T-cell (primary cell): Measurements from ENCODE around the gene NAPG. TPM values are rescaled to one million over a fixed set of nuclear protein-coding genes. Genes with fewer than 3 reads are reported as not detected.

Experiments
- ATAC-seq, 4 experiments: fragments of 200-7000 bp in 3 of 4; fragments of 150-1000 bp in 1 of 4; cut with Tn5 transposase; replicated peaks in 1 of 4; 1 replicate in 3 of 4; 2 replicates in 1 of 4; pipeline ENCODE4 v1.10.0; 2021; ENCODE audit warnings: moderate library complexity in 3 of 4, mild to moderate bottlenecking in 2 of 4, moderate number of reproducible peaks in 1 of 4
- CTCF ChIA-PET, 2 donors: fragments of 300-600 bp; sonication (Branson Sonifier 250); formaldehyde crosslinking; loops; one replicate each; lab custom pipeline; 2022; ENCODE audit warnings: antibody characterized with exemption in 2 of 2; lab: Charles Lee
- POLR2A ChIA-PET, 2 donors: fragments of 300-600 bp; sonication (Branson Sonifier 250); formaldehyde crosslinking; loops; one replicate each; lab custom pipeline; 2022; ENCODE audit warnings: antibody characterized with exemption in 2 of 2; lab: Charles Lee
- DNase-seq, 35 experiments: peaks; one replicate each; pipeline versions ENCODE4 v3.0.0 to v3.0.0-alpha.2; 2013 to 2023
- H3K27ac ChIP-seq: one replicate; pipeline ENCODE4 v1.5.1; 2013; ENCODE audit warnings: low read length
- H3K27me3 ChIP-seq, 2 experiments: replicated peaks in 1 of 2; 1 replicate in 1 of 2; 2 replicates in 1 of 2; pipeline versions ENCODE4 v1.6.1 to v1.7.0; 2013; ENCODE audit warnings: low read length in 1 of 2, mixed read lengths in 1 of 2; ENCODE audit not compliant: control insufficient read depth in 2 of 2, insufficient read depth in 2 of 2; ENCODE audit errors: extremely low read depth in 1 of 2
- H3K36me3 ChIP-seq, 2 donors: 1 replicate in 1 of 2; 2 replicates in 1 of 2; pipeline versions ENCODE4 v1.6.1 to v1.7.0; 2013; ENCODE audit warnings: low read length in 1 of 2; ENCODE audit not compliant: control insufficient read depth in 2 of 2, insufficient read depth in 1 of 2; ENCODE audit errors: extremely low read depth in 1 of 2
- H3K4me1 ChIP-seq, 2 experiments: 1 replicate in 1 of 2; 2 replicates in 1 of 2; pipeline versions ENCODE4 v1.6.1 to v1.7.0; 2013; ENCODE audit warnings: low read length in 2 of 2, mixed read lengths in 1 of 2; ENCODE audit not compliant: insufficient read depth in 2 of 2, control insufficient read depth in 1 of 2; ENCODE audit errors: extremely low read depth in 1 of 2
- H3K4me3 ChIP-seq, 2 donors: 1 replicate in 1 of 2; 2 replicates in 1 of 2; pipeline versions ENCODE4 v1.5.1 to v1.7.0; 2013; ENCODE audit warnings: mild to moderate bottlenecking in 2 of 2, low read length in 1 of 2, moderate library complexity in 1 of 2; ENCODE audit not compliant: control insufficient read depth in 1 of 2; ENCODE audit errors: extremely low read depth in 1 of 2
- H3K9me3 ChIP-seq: 2 replicates; pipeline ENCODE4 v1.7.0; 2013
- H3K27ac Mint-ChIP-seq, 2 donors: one replicate each; pipeline ENCODE4 v1.8.0; 2020 to 2021; ENCODE audit warnings: mild to moderate bottlenecking in 2 of 2, mixed read lengths in 2 of 2
- H3K27me3 Mint-ChIP-seq, 2 donors: one replicate each; pipeline ENCODE4 v1.8.0; 2021 to 2022; ENCODE audit warnings: mixed read lengths in 2 of 2
- H3K36me3 Mint-ChIP-seq: one replicate; pipeline ENCODE4 v1.8.0; 2021; ENCODE audit warnings: mixed read lengths
- H3K4me1 Mint-ChIP-seq, 3 donors: one replicate each; pipeline ENCODE4 v1.8.0; 2020 to 2022; ENCODE audit warnings: mixed read lengths in 3 of 3, mild to moderate bottlenecking in 1 of 3
- H3K4me3 Mint-ChIP-seq, 3 donors: one replicate each; pipeline ENCODE4 v1.8.0; 2020 to 2022; ENCODE audit warnings: mild to moderate bottlenecking in 3 of 3, mixed read lengths in 3 of 3, moderate library complexity in 3 of 3
- H3K9me3 Mint-ChIP-seq, 3 donors: one replicate each; pipeline ENCODE4 v1.8.0; 2020 to 2022; ENCODE audit warnings: mixed read lengths in 3 of 3
- WGBS: methylation state at CpG from one replicate; pipeline ENCODE4 v1.1.5; 2013; ENCODE audit warnings: missing lambda C conversion rate; ENCODE audit not compliant: insufficient coverage; 5-methylcytosine and 5-hydroxymethylcytosine counted together
- total RNA-seq, 35 experiments: library from RNA in 6 of 35; stranded (reverse) in 6 of 35; fragments of 120-200 nt in 1 of 35; gene quantifications; one replicate each; pipeline versions ENCODE4 v1.2.1 to v1.2.4 and lab custom pipeline; 2013 to 2026

NAPG gene
- total RNA-seq, 5 donors from 2014 or later (not counting 1 experiment from before 2014, with no cell fraction given) = 22.6 to 33.4 (median 28.0) TPM

DNA sequence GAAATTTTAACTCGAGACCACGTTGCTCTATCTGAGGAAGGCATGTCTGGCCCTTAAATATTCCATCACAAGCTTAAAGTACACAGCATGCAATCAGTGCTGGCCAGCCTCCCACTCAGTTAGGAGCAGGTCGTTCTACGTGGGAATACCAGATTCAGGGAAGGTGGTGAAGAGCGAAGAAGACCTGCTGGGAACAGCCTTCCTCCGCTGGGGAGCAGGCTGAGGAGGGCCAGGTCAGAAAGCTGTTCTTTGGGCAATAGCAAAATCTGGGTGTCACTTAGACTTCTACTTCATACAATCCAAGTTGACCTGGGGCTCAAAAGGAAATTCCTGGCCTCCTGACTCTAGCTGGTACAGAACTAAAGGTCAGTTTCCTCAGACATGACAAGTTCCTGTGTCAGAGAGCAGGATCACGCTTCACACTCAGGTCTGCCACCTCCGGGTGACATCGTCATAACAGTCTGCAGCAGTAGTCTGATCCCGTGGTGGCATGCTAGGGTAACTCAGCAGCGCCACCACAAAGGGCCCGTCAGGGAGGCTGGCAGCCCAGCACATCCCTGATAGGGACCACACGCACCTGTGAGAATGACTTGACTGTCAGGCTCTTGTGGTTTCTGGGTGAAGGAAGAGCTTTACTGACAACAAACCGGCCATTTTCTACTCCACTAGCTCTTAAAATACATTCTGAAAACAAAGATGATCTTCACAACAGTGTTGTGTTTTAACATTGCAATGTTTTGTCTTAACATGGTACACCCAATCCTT is 35.2 kb upstream of the NAPG start:
- Mint-ChIP-seq H3K4me3 (no peak overlapping the region), H3K9me3 (no peaks in the 10 kb centered on the region), H3K27ac (peak overlapping the region in 1 of 2 donors; percentile 70), H3K27me3 (peaks cover 0 to under 1% of the 10 kb centered on the region in 2 donors), H3K36me3 (no peaks in the 10 kb centered on the region), H3K4me1 (peaks cover 9 to 12% (median 10%) of the 10 kb centered on the region in 3 donors)
- Histone ChIP-seq H3K4me1 (peaks cover 3 to 7% of the 10 kb centered on the region in 2 experiments), H3K27ac (no peak overlapping the region), H3K36me3 (no peaks in the 10 kb centered on the region), H3K4me3 (no peak overlapping the region), H3K9me3 (no peaks in the 10 kb centered on the region), H3K27me3 (peaks cover 0 to 3% of the 10 kb centered on the region in 2 experiments)
- ChIA-PET POLR2A (interaction anchor here in 1 of 2 donors (0.6 kb wide), 1 partner anchor 1180 kb away, joined by 3 read pairs; no protein-coding TSS in a partner anchor), CTCF (interaction anchor here (0.7 to 1.8 kb wide), 4 partner anchors 12 to 190 kb away, joined by 3 to 6 read pairs (median 4); partner anchors contain the start of gene NAPG (in 1 of the 2))
- 52% methylated on average over 10 of the region's 14 CpGs for WGBS
- ATAC-seq (peak; percentile 91 to 100 (median 98)), DNase-seq (peak; percentile 18 to 76 (median 53))

GRCh38 chr18:10495936-10496335 is 29.9 kb upstream of the NAPG start:
- peaks cover 0 to 9% of the 10 kb centered on the region in 2 donors for H3K27me3 Mint-ChIP-seq
- ChIA-PET CTCF (no interaction called here), POLR2A (no interaction called here)
- H3K36me3 Mint-ChIP-seq = no peaks in the 10 kb centered on the region
- Histone ChIP-seq H3K4me3 (no peak overlapping the region), H3K27me3 (peaks cover 0 to 2% of the 10 kb centered on the region in 2 experiments), H3K36me3 (no peaks in the 10 kb centered on the region), H3K9me3 (no peaks in the 10 kb centered on the region), H3K27ac (no peak overlapping the region), H3K4me1 (peaks cover 0 to 8% of the 10 kb centered on the region in 2 experiments)
- peaks cover 0 to 3% (median 0%) of the 10 kb centered on the region in 3 donors for H3K9me3 Mint-ChIP-seq
- WGBS = no CpG with 5 or more reads among the region's 2 CpGs
- ATAC-seq (no peak), DNase-seq (no peak)
- H3K4me1 Mint-ChIP-seq = peaks cover under 1 to 11% (median 8%) of the 10 kb centered on the region in 3 donors
- no peak overlapping the region for H3K4me3 Mint-ChIP-seq
- H3K27ac Mint-ChIP-seq = no peak overlapping the region

DNA sequence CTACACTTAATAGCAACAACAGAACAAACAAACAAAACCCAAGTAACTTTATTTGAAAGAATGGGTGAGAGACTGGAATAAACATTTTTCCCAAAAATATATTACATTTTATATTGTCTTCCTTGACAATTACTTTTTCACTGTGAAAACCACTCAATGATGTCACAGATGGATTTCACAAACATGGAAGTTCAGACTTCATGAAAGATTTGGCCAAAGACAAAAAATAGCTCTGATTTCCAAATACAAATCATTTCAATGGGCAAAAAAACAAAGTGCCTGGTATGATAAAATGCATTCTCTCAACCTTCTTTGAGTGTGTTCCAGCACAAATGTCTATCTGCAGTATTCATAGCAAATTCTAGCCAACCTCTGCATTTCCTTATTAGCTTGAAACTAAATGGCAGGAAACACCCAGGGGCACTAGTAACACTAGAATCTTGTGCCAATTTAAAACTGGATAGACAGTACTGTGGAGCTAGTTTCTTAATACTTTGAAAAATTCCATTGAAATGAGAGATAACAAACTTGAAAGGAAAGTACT is 28.5 kb upstream of the NAPG start:
- no peaks in the 10 kb centered on the region for H3K9me3 ChIP-seq
- H3K36me3 ChIP-seq = no peaks in the 10 kb centered on the region
- Mint-ChIP-seq H3K27me3 (peaks cover 0 to 10% of the 10 kb centered on the region in 2 donors), H3K36me3 (no peaks in the 10 kb centered on the region), H3K4me3 (no peak overlapping the region), H3K27ac (no peak overlapping the region), H3K4me1 (peaks cover 0 to 8% (median 6%) of the 10 kb centered on the region in 3 donors), H3K9me3 (peaks cover 0 to 3% (median 0%) of the 10 kb centered on the region in 3 donors)
- ChIA-PET CTCF (no interaction called here), POLR2A (interaction anchor here in 1 of 2 donors (0.6 kb wide), 1 partner anchor 423 kb away, joined by 4 read pairs; no protein-coding TSS in a partner anchor)
- no peak overlapping the region for H3K4me3 ChIP-seq
- peaks cover 0 to 8% of the 10 kb centered on the region in 2 experiments for H3K4me1 ChIP-seq
- no peak for DNase-seq
- H3K27me3 ChIP-seq = peaks cover 0 to 2% of the 10 kb centered on the region in 2 experiments
- no peak overlapping the region for H3K27ac ChIP-seq
- ATAC-seq = no peak

- CTCF ChIA-PET = no interaction called here
- Mint-ChIP-seq H3K27me3 (peaks cover 5 to 15% of the 10 kb centered on the region in 2 donors), H3K4me3 (no peak overlapping the region), H3K27ac (no peak overlapping the region), H3K4me1 (peaks cover 0 to 8% (median 6%) of the 10 kb centered on the region in 3 donors), H3K9me3 (peaks cover 0 to 3% (median 0%) of the 10 kb centered on the region in 3 donors), H3K36me3 (no peaks in the 10 kb centered on the region)
- WGBS = no CpG with 5 or more reads among the region's 6 CpGs
- Histone ChIP-seq H3K36me3 (no peaks in the 10 kb centered on the region), H3K4me3 (no peak overlapping the region), H3K27ac (no peak overlapping the region), H3K9me3 (no peaks in the 10 kb centered on the region), H3K27me3 (peaks cover 0 to 2% of the 10 kb centered on the region in 2 experiments), H3K4me1 (peaks cover 0 to 8% of the 10 kb centered on the region in 2 experiments)
- DNase-seq (peak in 1 of 35 experiments; percentile 13), ATAC-seq (peak in 1 of 4 experiments; percentile 64)
- POLR2A ChIA-PET = no interaction called here
These were observed 26.6 kb upstream of the NAPG start for GRCh38 chr18:10499230-10499629.

- ATAC-seq = no peak
- DNase-seq = no peak
- ChIA-PET POLR2A (no interaction called here), CTCF (interaction anchor here in 1 of 2 donors (0.6 kb wide), 1 partner anchor 530 kb away, joined by 3 read pairs; no protein-coding TSS in a partner anchor)
- H3K4me1 Mint-ChIP-seq = peaks cover 0 to 8% (median 6%) of the 10 kb centered on the region in 3 donors
- Histone ChIP-seq H3K27ac (no peak overlapping the region), H3K4me3 (no peak overlapping the region), H3K9me3 (no peaks in the 10 kb centered on the region), H3K36me3 (no peaks in the 10 kb centered on the region), H3K27me3 (peaks cover 0 to 4% of the 10 kb centered on the region in 2 experiments), H3K4me1 (peaks cover 0 to 8% of the 10 kb centered on the region in 2 experiments)
- H3K9me3 Mint-ChIP-seq = peaks cover 3 to 6% (median 4%) of the 10 kb centered on the region in 3 donors
- H3K36me3 Mint-ChIP-seq = no peaks in the 10 kb centered on the region
- H3K4me3 Mint-ChIP-seq = no peak overlapping the region
- H3K27ac Mint-ChIP-seq = no peak overlapping the region
- peaks cover 10 to 19% of the 10 kb centered on the region in 2 donors for H3K27me3 Mint-ChIP-seq
- no CpG with 5 or more reads among the region's 2 CpGs for WGBS
These were observed 25.8 kb upstream of the NAPG start for GRCh38 chr18:10500038-10500437.

GRCh38 chr18:10504723-10505122 is 21.1 kb upstream of the NAPG start:
- ChIA-PET CTCF (no interaction called here), POLR2A (no interaction called here)
- Histone ChIP-seq H3K9me3 (no peaks in the 10 kb centered on the region), H3K36me3 (no peaks in the 10 kb centered on the region), H3K4me3 (no peak overlapping the region), H3K4me1 (no peaks in the 10 kb centered on the region), H3K27me3 (peaks cover 0 to 6% of the 10 kb centered on the region in 2 experiments), H3K27ac (no peak overlapping the region)
- ATAC-seq (no peak), DNase-seq (no peak)
- Mint-ChIP-seq H3K4me3 (no peak overlapping the region), H3K36me3 (no peaks in the 10 kb centered on the region), H3K9me3 (peaks cover 10 to 19% (median 18%) of the 10 kb centered on the region in 3 donors), H3K27ac (no peak overlapping the region), H3K27me3 (peaks cover 13 to 17% of the 10 kb centered on the region in 2 donors), H3K4me1 (no peaks in the 10 kb centered on the region)
- no CpG with 5 or more reads among the region's 1 CpG for WGBS
